A549 treated with RU486 at 1 μM for 4 hours (cell line): Measurements from ENCODE around the gene CACNA1E. TPM values are rescaled to one million over a fixed set of nuclear protein-coding genes. Genes with fewer than 3 reads are reported as not detected.

Experiments used
- total RNA-seq: library from RNA; stranded (reverse); fragments of 200-300 nt; extraction: Qiagen RNA extraction; gene quantifications from 5 replicates; pipeline ENCODE4 v1.2.3, GENCODE V29; 2022; ENCODE audit warnings: low read depth

CACNA1E gene
- not detected in 5 replicates for total RNA-seq

GRCh38 chr1:181483285-181484195 is at the start of gene CACNA1E:
CACNA1E (plus strand) TSS chr1:181483517; CDS start chr1:181483745, 228 bp downstream.

